Urinary bladder (tissue), 2 donors: ENCODE data around the gene JAK1. TPM values are rescaled to one million over a fixed set of nuclear protein-coding genes. Genes with fewer than 3 reads are reported as not detected.

Source experiments
- polyA plus RNA-seq: library from polyadenylated mRNA; stranded (reverse); fragments of 200-250 nt; gene quantifications from one replicate; pipeline ENCODE4 v1.2.3, GENCODE V29; 2013
- small RNA-seq: library from RNA; depleted of rRNA; stranded (forward); fragments of <200 nt; gene quantifications from one replicate; pipeline ENCODE3, GENCODE V24; 2014
- total RNA-seq: library from RNA; depleted of rRNA; stranded (reverse); fragments of >200 nt; gene quantifications from one replicate; pipeline ENCODE4 v1.2.3, GENCODE V29; 2014
- donor health status: healthy.

Gene JAK1
- total and polyA plus RNA-seq, 2 donors, result 86.8 to 137 TPM

Small RNA genes within 50 kb of the gene (small RNA-seq; reads per million reads assigned to genes)
- gene AL606517.2, result not detected

Other genes with a start within 250 kb of the JAK1 start
- gene RAVER2, start 221.5 kb downstream of the JAK1 start, total RNA-seq, result 25.7 TPM
- gene RAVER2, start 221.5 kb downstream of the JAK1 start, polyA plus RNA-seq, result 7.2 TPM
- gene AK4, start 181.7 kb upstream of the JAK1 start, total RNA-seq, result 12.5 TPM
- gene AK4, start 181.7 kb upstream of the JAK1 start, polyA plus RNA-seq, result 36.1 TPM